SIG-M5 treated with dmso at 0.1 percent for 504 hours (cell line): ENCODE measurements around the gene GRIK1.
"Not testable (repeated sequence)": the region's sequence is repeated elsewhere in the genome, so short reads cannot be mapped to it uniquely, and the experiment has no call there.

Experiments used
- DNase-seq: peaks from one replicate; lab custom pipeline; 2025; ENCODE audit not compliant: unreplicated experiment; lab: John Stamatoyannopoulos, UW

GRIK1 gene

DNA sequence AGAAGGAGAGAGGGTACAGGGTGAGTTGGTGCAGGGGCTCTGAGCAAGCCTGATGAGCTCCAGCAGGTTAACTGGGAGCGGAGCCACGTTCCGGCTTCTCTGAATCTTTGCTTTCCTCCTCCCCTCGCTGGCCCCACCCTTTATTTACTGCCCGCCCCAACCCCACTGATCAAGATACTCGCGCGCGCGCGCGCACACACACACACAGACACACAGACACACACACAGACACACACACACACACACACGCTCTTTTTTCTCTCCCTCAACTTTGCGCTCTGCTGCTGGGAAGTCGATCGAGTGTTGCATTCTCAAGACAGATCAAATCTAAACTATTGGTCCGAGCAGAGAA, at the start of gene GRIK1:
Gene GRIK1, minus strand, starts transcription at position 73 of the 352 bp plus-strand sequence.
- DNase-seq = no peak

GRCh38 chr21:29987762-29988161, 48.0 kb upstream of the GRIK1 start:
- no peak for DNase-seq

GRCh38 chr21:29985866-29986265, 46.1 kb upstream of the GRIK1 start:
- DNase-seq = no peak

GRCh38 chr21:29979043-29979442, 39.2 kb upstream of the GRIK1 start:
- no peak for DNase-seq

DNA sequence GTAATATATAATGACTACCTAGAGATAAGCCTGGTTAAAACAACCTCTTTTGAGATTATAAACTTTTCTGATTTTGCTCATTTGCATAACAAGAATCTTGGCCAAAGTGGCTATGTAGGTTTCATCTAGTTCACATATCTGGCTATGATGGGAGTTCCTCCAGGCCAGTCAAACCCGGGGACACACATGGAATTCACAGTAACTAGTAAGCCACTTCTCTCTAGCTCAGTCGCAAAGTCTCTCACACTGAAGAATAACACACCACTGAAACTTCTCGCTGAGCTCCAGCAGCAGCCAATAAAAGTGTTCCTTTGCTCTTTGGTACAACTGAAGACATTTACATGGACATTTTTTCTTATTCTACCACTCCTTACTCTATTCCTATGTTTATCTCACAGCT, 36.0 kb upstream of the GRIK1 start:
- no peak for DNase-seq

GRCh38 chr21:29973258-29973657, 33.5 kb upstream of the GRIK1 start:
- DNase-seq = no peak

GRCh38 chr21:29961291-29962027, 21.7 kb upstream of the GRIK1 start:
- no peak for DNase-seq

GRCh38 chr21:29958551-29958950, 18.8 kb upstream of the GRIK1 start:
- DNase-seq = no peak

DNA sequence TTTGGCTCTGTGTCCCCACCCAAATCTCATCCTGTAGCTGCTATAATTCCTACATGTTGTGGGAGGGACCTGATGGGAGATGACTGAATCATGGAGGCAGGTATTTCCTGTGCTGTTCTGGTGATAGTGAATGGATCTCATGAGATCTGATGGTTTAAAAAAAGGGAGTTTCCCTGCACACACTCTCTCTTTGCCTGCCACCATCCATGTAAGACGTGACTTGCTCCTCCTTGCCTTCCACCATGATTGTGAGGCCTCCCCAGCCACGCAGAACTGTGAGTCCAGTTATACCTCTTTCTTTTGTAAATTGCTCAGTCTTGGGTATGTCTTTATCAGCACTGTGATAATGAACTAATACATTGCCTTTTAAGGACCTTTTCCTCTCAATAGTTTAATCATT, 18.2 kb upstream of the GRIK1 start:
- not testable (repeated sequence) for DNase-seq

DNA sequence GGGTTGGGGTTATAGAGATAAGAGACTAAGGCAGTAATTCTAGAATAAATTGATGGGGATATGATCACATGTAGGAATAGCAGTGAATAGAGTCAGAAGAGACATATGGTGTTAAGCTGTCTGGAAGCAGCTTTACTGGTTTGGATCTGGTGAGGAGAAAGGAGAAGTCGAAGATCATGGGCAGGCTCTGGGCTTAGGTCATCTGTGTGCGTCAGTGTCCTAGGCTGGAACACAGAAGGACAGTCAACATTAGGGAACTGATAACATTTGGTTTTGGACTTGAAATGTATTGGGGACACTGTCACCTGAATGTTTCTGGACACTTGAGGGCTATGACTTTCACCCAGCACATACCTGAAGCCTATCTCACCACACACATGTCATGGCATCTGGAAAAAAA, 13.9 kb upstream of the GRIK1 start:
- no peak for DNase-seq

DNA sequence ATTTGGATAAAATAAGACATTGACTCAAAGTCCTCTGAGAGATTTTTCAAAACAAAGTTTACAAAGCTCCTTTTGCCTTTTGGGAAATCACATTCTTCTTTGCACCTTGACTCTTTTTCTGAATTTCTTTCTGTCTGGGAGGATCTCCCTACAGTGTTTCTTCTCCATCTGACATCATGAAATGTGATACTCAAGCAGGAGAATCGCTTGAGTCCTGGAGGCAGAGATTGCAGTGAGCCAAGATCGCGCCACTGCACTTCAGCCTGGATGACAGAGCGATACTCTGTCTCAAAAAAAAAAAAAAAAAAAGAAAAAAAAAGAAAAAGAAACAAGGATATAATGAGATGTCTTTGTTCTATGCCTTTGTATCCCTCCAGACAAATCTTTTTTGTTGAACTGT, 13.3 kb upstream of the GRIK1 start:
- no peak for DNase-seq

DNA sequence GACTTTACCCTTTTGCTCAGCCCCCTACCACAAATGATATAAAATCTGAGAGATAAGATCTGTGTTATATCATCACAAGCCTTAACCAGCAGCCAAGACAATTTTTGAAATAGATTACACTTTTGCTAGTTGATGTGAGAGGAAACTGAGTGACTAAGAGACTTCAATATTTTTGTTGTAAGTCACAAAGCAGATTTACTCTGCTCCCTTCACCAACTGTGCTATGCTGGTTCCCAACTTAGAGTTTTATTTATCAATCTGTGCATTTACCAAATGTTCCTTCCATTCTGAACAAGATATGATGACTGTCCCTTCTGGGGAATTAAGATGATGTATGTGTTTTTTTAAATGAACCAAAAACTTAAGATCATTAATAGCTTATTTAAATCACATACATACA, 12.1 kb upstream of the GRIK1 start:
- no peak for DNase-seq

- DNase-seq = no peak
These were observed 10.2 kb upstream of the GRIK1 start for GRCh38 chr21:29949991-29950390.

GRCh38 chr21:29947119-29947518, 7.3 kb upstream of the GRIK1 start:
- no peak for DNase-seq

DNA sequence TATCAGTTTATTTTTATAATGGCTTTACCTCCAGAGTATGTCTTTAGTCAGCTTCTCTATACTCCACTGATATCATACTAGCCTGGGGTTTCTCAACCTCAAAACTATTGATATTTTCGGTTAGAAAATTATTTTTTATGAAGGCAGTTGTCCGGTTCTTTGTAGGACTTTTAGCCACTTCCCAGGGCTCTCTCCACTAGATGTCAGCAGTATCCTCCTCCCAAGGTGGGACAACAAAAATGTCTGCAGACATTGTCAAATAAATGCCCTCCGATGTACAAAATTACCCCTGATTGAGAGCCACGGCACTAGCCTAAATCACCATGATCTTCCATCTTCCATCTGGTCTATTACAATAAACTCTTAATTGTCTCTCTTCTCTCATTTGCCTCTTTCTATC, 4.1 kb upstream of the GRIK1 start:
- DNase-seq = no peak

- DNase-seq = no peak
These were observed 2.2 kb upstream of the GRIK1 start for GRCh38 chr21:29942034-29942433.

DNA sequence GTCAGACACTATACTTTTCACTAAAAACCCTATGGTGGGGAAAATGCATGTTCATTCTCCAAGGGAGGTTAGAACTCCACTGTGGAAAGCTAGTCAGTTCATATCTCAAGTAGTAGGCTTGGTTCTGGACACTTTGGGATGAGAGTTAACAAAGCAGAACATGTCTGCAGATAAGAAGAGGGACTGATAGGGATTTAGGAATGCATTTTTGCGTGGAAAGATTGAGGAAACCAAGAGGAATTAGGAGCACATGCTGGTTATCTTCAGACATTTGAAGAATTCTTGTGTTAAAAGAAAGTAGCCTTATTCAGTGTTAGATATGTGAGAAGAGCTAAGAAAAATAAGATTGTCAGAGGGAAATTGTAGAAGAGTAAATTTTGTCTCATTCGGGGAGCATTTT, 1.2 kb upstream of the GRIK1 start:
- no peak for DNase-seq

DNA sequence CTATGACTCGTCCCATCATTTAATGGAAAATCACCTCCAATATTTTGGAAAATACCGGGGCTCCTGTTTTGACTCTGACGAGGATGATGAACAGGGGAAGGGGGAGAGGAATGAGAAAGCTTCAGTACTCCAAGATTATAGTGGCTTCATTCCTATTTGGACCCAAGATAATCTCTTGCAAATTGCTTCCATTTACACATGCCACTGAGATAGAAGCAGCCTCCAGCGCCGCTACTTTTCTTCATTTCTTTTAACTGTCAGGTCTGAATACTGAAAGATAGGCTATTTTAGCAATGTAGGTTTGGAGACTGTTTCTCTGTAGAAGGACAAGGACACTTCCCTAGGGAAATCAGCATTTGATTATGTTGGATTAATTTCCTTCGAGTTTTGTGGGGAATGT, 565 bp upstream of the GRIK1 start:
- DNase-seq = no peak

DNA sequence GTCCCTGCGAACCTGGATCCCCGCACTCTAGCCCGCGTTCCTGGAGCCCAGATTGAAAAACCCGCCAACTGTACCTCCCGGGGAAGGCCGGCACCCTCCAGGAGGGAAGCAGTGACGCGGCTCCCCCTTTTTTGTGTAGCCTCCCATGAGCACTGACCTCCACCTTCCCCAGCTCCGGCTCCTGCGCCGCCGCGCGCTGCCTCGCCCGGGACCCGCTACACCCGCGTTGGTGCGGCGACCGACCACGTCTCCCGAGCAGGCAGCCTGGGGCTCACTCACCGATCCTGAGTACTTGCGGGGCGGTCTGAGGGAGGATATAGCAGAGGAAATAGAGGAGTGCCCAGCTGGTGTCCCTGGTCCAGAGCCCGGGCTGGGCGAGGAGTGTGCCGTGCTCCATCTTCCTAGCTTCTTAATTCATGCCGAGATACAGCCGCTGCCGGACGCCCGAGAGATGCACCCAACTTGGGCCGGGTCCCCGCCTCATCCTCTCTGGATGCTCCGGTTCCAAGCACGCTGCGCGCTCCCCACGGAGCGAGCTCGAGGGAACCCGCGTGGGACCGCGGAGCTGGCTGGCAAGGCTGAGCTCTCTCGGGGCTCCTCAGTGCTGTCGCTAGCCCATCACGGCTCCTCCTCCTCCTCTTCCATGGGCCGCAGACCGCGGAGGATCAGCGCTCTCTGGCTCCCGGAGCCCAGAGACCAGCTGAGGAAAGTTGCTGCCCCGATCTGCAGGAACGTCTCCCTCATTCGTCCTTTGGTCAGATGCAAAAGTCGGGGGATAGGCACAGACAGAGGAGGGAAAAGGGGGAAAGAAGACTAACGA, 482 bp downstream of the GRIK1 start:
- no peak for DNase-seq

- no peak for DNase-seq
These were observed 1.1 kb downstream of the GRIK1 start for GRCh38 chr21:29938776-29939103.

GRCh38 chr21:29933088-29933487, 6.7 kb downstream of the GRIK1 start:
- no peak for DNase-seq

GRCh38 chr21:29928537-29928936, 11.3 kb downstream of the GRIK1 start:
- DNase-seq = no peak

GRCh38 chr21:29920938-29921337, 18.9 kb downstream of the GRIK1 start:
- DNase-seq = peak; percentile 58
